SK-N-SH treated with all-trans-retinoic acid at 6 μM for 48 hours (cell line): ENCODE results near the gene RAET1G.

Experiments
- ATAC-seq: fragments of 200-7000 bp; cut with Tn5 transposase; 3 replicates; pipeline ENCODE4 v1.9.1; 2020; ENCODE audit warnings: mild to moderate bottlenecking, moderate library complexity
- BACH2 ChIP-seq: fragments of 250-450 bp; sonication (Bioruptor Pico); IDR thresholded peaks from 2 replicates; pipeline ENCODE4 v1.9.0; 2021; ENCODE audit warnings: mild to moderate bottlenecking, borderline replicate concordance
- CSDC2 ChIP-seq: fragments of 250-450 bp; sonication (Bioruptor Pico); IDR thresholded peaks from 2 replicates; pipeline ENCODE4 v1.5.0; 2020; ENCODE audit warnings: mild to moderate bottlenecking, moderate library complexity
- ESRRG ChIP-seq: fragments of 250-450 bp; sonication (Bioruptor Pico); IDR thresholded peaks from 2 replicates; pipeline ENCODE4 v1.6.1; 2021; ENCODE audit warnings: mild to moderate bottlenecking
- GLIS3 ChIP-seq: fragments of 250-450 bp; sonication (Bioruptor Pico); IDR thresholded peaks from 2 replicates; pipeline ENCODE4 v1.5.0; 2020; ENCODE audit warnings: mild to moderate bottlenecking, moderate library complexity
- ISL1 ChIP-seq: fragments of 250-450 bp; sonication (Bioruptor Pico); IDR thresholded peaks from 2 replicates; pipeline ENCODE4 v2.1.2; 2022; ENCODE audit warnings: mild to moderate bottlenecking, moderate library complexity
- PPARA ChIP-seq: fragments of 250-450 bp; sonication (Bioruptor Pico); IDR thresholded peaks from 2 replicates; pipeline ENCODE4 v1.5.0; 2020; ENCODE audit warnings: mild to moderate bottlenecking, borderline replicate concordance
- RARB ChIP-seq: fragments of 250-450 bp; sonication (Bioruptor Pico); IDR thresholded peaks from 2 replicates; pipeline ENCODE4 v1.8.0; 2021; ENCODE audit warnings: mild to moderate bottlenecking, moderate library complexity
- SNAI2 ChIP-seq: fragments of 250-450 bp; sonication (Bioruptor Pico); IDR thresholded peaks from 2 replicates; pipeline ENCODE4 v1.5.0; 2020; ENCODE audit warnings: mild to moderate bottlenecking, moderate library complexity
- TCF4 ChIP-seq: fragments of 250-450 bp; sonication (Bioruptor Pico); IDR thresholded peaks from 2 replicates; pipeline ENCODE4 v1.8.0; 2021; ENCODE audit warnings: mild to moderate bottlenecking, moderate library complexity, borderline replicate concordance
- TOX ChIP-seq: fragments of 250-450 bp; sonication (Bioruptor Pico); IDR thresholded peaks from 2 replicates; pipeline ENCODE4 v1.8.0; 2021; ENCODE audit warnings: mild to moderate bottlenecking, moderate library complexity, borderline replicate concordance
- ZC3H10 ChIP-seq: fragments of 250-450 bp; sonication (Bioruptor Pico); IDR thresholded peaks from 2 replicates; pipeline ENCODE4 v1.5.1; 2021; ENCODE audit warnings: mild to moderate bottlenecking, moderate library complexity
- ZFP3 ChIP-seq: fragments of 250-450 bp; sonication (Bioruptor Pico); IDR thresholded peaks from 2 replicates; pipeline ENCODE4 v1.5.0; 2020; ENCODE audit warnings: mild to moderate bottlenecking, moderate library complexity
- ZFP30 ChIP-seq: fragments of 450-650 bp; formaldehyde crosslinking; IDR thresholded peaks from 2 replicates; pipeline ENCODE4 v1.5.0; 2022; ENCODE audit warnings: mild to moderate bottlenecking, moderate library complexity
- ZNF565 ChIP-seq: fragments of 450-650 bp; formaldehyde crosslinking; conservative IDR thresholded peaks from 2 replicates; pipeline ENCODE4 v1.5.0; 2020; ENCODE audit warnings: low read depth, mild to moderate bottlenecking, moderate library complexity
- ZNF70 ChIP-seq: fragments of 450-650 bp; formaldehyde crosslinking; IDR thresholded peaks from 2 replicates; pipeline ENCODE4 v1.5.0; 2020; ENCODE audit warnings: mild to moderate bottlenecking, moderate library complexity
- ZNF8 ChIP-seq: fragments of 450-650 bp; formaldehyde crosslinking; IDR thresholded peaks from 2 replicates; pipeline ENCODE4 v1.5.0; 2020; ENCODE audit warnings: mild to moderate bottlenecking, moderate library complexity
- TF ChIP-seq, protein P1 (sequence below): fragments of 250-450 bp; sonication (Bioruptor Pico); IDR thresholded peaks from 2 replicates; pipeline ENCODE4 v1.8.0; 2020; ENCODE audit warnings: mild to moderate bottlenecking, moderate library complexity, borderline replicate concordance
- TF ChIP-seq, protein P2 (sequence below): fragments of 250-450 bp; sonication (Bioruptor Pico); IDR thresholded peaks from 2 replicates; pipeline ENCODE4 v1.5.1; 2021; ENCODE audit warnings: mild to moderate bottlenecking, moderate library complexity
- TF ChIP-seq, protein P3 (sequence below): fragments of 250-450 bp; sonication (Bioruptor Pico); IDR thresholded peaks from 2 replicates; pipeline ENCODE4 v1.5.1; 2020; ENCODE audit warnings: low read depth, mild to moderate bottlenecking, moderate library complexity
- TF ChIP-seq, protein P4 (sequence below): fragments of 250-450 bp; sonication (Bioruptor Pico); IDR thresholded peaks from 2 replicates; pipeline ENCODE4 v1.8.0; 2021; ENCODE audit warnings: low read depth, mild to moderate bottlenecking, moderate library complexity, borderline replicate concordance
- TF ChIP-seq, protein P5 (sequence below): fragments of 250-450 bp; sonication (Bioruptor Pico); IDR thresholded peaks from 2 replicates; pipeline ENCODE4 v1.5.0; 2020; ENCODE audit warnings: mild to moderate bottlenecking, moderate library complexity

RAET1G gene

DNA sequence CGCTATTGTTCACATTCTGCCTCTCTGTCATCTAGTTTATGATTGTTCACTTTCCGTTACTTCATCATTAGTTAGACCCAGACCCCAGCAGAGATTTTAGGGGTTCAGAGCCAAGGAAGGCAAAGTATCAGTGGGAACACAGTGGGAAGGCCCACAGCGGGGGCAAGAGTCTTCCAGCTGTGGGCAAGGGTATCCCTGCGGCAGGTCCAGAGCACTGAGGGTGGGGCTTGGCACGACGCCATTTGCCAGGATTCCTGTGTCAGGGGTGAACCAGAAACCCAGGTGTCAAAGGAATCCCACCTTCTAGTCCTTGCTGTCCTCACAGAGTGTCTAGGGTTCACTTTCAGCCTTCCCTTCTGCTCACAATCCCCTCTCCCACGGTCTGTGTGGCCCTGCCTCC, 38.3 kb downstream of the RAET1G start (continued):
- TF ChIP-seq, protein P1, sequence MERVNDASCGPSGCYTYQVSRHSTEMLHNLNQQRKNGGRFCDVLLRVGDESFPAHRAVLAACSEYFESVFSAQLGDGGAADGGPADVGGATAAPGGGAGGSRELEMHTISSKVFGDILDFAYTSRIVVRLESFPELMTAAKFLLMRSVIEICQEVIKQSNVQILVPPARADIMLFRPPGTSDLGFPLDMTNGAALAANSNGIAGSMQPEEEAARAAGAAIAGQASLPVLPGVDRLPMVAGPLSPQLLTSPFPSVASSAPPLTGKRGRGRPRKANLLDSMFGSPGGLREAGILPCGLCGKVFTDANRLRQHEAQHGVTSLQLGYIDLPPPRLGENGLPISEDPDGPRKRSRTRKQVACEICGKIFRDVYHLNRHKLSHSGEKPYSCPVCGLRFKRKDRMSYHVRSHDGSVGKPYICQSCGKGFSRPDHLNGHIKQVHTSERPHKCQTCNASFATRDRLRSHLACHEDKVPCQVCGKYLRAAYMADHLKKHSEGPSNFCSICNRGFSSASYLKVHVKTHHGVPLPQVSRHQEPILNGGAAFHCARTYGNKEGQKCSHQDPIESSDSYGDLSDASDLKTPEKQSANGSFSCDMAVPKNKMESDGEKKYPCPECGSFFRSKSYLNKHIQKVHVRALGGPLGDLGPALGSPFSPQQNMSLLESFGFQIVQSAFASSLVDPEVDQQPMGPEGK = no peak
- TF ChIP-seq, protein P2, sequence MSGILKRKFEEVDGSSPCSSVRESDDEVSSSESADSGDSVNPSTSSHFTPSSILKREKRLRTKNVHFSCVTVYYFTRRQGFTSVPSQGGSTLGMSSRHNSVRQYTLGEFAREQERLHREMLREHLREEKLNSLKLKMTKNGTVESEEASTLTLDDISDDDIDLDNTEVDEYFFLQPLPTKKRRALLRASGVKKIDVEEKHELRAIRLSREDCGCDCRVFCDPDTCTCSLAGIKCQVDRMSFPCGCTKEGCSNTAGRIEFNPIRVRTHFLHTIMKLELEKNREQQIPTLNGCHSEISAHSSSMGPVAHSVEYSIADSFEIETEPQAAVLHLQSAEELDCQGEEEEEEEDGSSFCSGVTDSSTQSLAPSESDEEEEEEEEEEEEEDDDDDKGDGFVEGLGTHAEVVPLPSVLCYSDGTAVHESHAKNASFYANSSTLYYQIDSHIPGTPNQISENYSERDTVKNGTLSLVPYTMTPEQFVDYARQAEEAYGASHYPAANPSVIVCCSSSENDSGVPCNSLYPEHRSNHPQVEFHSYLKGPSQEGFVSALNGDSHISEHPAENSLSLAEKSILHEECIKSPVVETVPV (CRISPR knock-in tag) = no peak

DNA sequence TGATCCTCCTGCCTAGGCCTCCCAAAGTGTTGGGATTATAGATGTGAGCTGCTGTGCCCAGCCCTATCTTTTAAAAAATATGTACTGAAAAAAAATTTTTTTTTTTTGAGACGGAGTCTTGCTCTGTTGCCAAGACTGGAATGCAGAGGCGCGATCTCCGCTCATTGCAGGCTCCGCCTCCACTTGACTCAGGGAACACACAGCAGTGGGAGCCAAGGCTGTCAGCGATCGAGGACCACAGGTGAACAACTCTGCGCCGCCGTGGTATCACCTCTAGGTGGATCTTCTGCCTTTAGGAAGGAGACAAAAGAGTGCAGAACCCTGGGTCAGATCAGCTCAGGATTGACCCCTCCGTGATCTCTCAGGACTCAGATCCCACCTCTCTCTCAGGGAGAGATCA, 38.7 kb downstream of the RAET1G start:
- TF ChIP-seq ZC3H10 (CRISPR knock-in tag) (no peak), ZNF565 (CRISPR knock-in tag) (no peak), CSDC2 (no peak), TOX (no peak), BACH2 (CRISPR knock-in tag) (no peak), ESRRG (CRISPR knock-in tag) (no peak), ZFP3 (no peak), ZNF70 (no peak), PPARA (CRISPR knock-in tag) (no peak), ZNF8 (CRISPR knock-in tag) (no peak), TCF4 (no peak), ISL1 (CRISPR knock-in tag) (no peak)
- TF ChIP-seq, protein P3, sequence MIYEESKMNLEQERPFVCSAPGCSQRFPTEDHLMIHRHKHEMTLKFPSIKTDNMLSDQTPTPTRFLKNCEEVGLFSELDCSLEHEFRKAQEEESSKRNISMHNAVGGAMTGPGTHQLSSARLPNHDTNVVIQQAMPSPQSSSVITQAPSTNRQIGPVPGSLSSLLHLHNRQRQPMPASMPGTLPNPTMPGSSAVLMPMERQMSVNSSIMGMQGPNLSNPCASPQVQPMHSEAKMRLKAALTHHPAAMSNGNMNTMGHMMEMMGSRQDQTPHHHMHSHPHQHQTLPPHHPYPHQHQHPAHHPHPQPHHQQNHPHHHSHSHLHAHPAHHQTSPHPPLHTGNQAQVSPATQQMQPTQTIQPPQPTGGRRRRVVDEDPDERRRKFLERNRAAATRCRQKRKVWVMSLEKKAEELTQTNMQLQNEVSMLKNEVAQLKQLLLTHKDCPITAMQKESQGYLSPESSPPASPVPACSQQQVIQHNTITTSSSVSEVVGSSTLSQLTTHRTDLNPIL (CRISPR knock-in tag) = no peak
- TF ChIP-seq, protein P1 = no peak
- TF ChIP-seq, protein P4, sequence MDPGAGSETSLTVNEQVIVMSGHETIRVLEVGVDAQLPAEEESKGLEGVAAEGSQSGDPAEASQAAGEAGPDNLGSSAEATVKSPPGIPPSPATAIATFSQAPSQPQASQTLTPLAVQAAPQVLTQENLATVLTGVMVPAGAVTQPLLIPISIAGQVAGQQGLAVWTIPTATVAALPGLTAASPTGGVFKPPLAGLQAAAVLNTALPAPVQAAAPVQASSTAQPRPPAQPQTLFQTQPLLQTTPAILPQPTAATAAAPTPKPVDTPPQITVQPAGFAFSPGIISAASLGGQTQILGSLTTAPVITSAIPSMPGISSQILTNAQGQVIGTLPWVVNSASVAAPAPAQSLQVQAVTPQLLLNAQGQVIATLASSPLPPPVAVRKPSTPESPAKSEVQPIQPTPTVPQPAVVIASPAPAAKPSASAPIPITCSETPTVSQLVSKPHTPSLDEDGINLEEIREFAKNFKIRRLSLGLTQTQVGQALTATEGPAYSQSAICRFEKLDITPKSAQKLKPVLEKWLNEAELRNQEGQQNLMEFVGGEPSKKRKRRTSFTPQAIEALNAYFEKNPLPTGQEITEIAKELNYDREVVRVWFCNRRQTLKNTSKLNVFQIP = no peak
- TF ChIP-seq, protein P5, sequence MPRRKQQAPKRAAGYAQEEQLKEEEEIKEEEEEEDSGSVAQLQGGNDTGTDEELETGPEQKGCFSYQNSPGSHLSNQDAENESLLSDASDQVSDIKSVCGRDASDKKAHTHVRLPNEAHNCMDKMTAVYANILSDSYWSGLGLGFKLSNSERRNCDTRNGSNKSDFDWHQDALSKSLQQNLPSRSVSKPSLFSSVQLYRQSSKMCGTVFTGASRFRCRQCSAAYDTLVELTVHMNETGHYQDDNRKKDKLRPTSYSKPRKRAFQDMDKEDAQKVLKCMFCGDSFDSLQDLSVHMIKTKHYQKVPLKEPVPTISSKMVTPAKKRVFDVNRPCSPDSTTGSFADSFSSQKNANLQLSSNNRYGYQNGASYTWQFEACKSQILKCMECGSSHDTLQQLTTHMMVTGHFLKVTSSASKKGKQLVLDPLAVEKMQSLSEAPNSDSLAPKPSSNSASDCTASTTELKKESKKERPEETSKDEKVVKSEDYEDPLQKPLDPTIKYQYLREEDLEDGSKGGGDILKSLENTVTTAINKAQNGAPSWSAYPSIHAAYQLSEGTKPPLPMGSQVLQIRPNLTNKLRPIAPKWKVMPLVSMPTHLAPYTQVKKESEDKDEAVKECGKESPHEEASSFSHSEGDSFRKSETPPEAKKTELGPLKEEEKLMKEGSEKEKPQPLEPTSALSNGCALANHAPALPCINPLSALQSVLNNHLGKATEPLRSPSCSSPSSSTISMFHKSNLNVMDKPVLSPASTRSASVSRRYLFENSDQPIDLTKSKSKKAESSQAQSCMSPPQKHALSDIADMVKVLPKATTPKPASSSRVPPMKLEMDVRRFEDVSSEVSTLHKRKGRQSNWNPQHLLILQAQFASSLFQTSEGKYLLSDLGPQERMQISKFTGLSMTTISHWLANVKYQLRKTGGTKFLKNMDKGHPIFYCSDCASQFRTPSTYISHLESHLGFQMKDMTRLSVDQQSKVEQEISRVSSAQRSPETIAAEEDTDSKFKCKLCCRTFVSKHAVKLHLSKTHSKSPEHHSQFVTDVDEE (CRISPR knock-in tag) = no peak
- no peak for ATAC-seq

DNA sequence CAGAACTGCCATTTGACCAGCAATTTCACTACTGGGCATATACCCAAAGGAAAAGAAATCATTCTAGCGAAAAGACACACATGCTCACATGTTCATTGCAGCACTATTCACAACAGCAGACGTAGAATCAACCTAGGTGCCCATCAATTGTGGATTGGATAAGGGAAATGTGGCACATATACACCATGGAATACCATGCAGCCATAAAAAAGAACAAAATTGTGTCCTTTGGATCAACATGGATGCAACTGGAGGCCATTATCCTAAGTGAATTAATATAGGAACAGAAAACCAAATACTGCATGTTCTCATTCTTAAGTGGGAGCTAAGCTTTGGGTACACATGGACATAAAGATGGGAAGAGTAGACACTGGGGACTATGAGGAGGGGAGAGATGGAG, 41.1 kb downstream of the RAET1G start:
- no peak for ATAC-seq
- no peak for TF ChIP-seq ZNF8 (CRISPR knock-in tag)
- TF ChIP-seq ZFP30 (CRISPR knock-in tag) = no peak
- no peak for TF ChIP-seq RARB
- no peak for TF ChIP-seq TCF4
- no peak for TF ChIP-seq SNAI2
- TF ChIP-seq, protein P3 (CRISPR knock-in tag) = no peak
- TF ChIP-seq BACH2 (CRISPR knock-in tag) = no peak
- TF ChIP-seq GLIS3 (CRISPR knock-in tag) = no peak
- TF ChIP-seq, protein P4 = no peak
- TF ChIP-seq ZC3H10 (CRISPR knock-in tag) = no peak
- no peak for TF ChIP-seq ESRRG (CRISPR knock-in tag)
- TF ChIP-seq ISL1 (CRISPR knock-in tag) = no peak
- no peak for TF ChIP-seq CSDC2
- TF ChIP-seq, protein P1 = no peak
